Activated naive CD4-positive, alpha-beta T cell treated with Interleukin-2 at 50 U/mL for 16 hours (primary cell): ENCODE data around the gene DHODH.
"Not testable (repeated sequence)": the region's sequence is repeated elsewhere in the genome, so short reads cannot be mapped to it uniquely, and the experiment has no call there.

ENCODE experiments used
- DNase-seq: peaks from one replicate; pipeline ENCODE4 v3.0.0-alpha.2; 2020

Gene DHODH

GRCh38 chr16:72055911-72056310, 47.4 kb downstream of the DHODH start:
- DNase-seq, result no peak

DNA sequence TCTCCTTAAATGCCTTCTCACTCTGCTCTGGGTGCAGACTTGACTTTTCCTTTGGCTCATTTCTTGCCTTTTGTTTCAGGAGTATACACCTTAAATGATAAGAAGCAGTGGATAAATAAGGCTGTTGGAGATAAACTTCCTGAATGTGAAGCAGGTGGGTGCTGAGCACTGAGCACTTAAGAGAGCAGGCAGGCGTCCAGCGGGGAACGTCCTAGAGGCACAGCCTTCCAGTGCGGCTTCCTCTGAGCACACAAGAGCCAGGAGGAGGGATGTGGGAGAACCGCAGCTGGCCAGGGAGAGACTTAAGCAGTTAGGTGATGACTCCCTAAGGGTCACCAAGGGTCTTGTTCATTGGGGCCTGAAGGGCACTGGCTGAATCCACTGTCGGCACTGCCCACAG, 48.8 kb downstream of the DHODH start:
- not testable (repeated sequence) for DNase-seq

- not testable (repeated sequence) for DNase-seq
Measured at GRCh38 chr16:72059060-72059459, 50.5 kb downstream of the DHODH start.

DNA sequence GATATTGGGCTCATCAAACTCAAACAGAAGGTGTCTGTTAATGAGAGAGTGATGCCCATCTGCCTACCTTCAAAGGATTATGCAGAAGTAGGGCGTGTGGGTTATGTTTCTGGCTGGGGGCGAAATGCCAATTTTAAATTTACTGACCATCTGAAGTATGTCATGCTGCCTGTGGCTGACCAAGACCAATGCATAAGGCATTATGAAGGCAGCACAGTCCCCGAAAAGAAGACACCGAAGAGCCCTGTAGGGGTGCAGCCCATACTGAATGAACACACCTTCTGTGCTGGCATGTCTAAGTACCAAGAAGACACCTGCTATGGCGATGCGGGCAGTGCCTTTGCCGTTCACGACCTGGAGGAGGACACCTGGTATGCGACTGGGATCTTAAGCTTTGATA, 51.9 kb downstream of the DHODH start:
- DNase-seq, result no peak

DNA sequence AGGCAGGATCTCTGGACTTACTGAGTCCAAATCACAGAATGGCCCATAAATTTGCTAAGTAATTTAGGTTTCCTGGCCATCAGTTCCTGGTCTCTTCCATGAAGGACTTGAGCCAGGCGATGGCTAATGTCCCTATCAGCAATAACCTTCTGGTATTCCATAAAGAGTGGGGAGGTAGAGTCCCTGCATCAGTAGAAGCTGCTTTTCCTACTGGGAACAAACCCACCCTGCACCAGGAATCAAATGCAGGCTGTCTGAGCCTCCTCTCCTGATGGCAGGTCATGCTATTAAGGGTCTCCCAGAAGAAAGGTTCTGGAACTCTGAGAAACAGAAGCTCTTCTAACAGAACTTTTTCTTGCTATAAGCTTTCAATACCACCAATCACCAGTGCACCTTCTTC, 53.0 kb downstream of the DHODH start:
- no peak for DNase-seq

GRCh38 chr16:72064361-72064894, 55.9 kb downstream of the DHODH start:
- DNase-seq, result no peak

DNA sequence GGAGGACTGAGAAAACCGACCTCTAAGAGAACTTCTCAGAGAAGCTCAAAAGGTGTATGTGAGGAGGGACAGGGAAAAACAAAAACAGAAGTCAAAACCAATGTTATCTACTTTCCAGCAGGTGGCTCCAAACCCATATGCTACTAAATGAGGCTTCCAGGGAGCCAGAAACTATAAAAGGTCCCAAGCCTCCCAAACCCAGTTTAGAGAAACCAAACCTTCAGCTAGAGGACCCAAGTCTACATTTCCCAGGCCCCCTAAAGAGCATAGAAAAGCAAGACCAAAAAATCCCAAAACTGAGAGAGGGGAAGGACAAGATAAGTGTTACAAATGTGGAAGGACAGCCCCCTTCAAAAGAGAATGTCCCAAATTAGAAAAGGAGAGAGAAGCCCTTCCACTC, 58.2 kb downstream of the DHODH start:
- no peak for DNase-seq

- no peak for DNase-seq
Measured at GRCh38 chr16:72068930-72069329, 60.4 kb downstream of the DHODH start.

DNA sequence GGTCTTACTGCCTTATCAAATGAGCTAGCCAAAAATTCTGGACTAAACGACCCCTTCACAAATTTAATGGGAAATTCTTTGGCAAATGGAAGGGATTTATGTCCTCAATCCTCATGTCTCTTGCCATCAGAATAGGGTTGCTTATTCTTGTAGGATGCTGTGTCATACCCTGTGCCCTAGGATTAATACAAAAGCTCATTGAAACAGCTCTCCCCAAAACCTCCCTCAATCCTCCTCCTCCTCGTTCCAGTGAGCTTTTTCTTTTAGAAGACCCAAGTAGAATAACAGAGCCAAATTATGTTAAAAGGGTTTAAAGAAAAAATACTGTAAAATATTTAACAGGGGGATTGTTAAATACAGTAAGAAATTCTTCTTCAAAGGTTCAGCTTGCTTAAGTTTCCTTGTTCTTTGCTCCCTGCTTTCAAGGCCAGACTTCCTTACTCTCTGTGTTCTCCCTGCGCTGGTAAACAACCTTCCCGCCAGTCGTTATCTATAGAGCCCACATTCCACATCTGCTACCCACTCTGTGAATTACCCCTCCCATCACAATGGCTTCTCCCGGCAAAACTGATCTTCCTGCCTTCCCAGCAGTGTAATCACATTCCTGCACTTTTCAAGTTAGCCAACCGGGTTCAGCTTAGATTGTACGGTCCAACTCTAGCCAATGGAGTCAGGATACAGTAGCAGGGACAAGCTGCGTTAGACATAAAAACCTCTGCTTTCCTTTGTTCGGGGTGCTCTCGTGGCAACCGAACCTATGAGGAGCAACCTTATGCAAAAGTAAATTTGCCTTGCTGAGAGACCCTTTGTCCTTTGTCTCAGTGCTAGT, 64.2 kb downstream of the DHODH start:
- DNase-seq, result no peak

- DNase-seq, result no peak
Measured at GRCh38 chr16:72073560-72074230, 65.2 kb downstream of the DHODH start.

- DNase-seq, result not testable (repeated sequence)
Measured at GRCh38 chr16:72075067-72075466, 66.5 kb downstream of the DHODH start.
